IMR-90 (cell line): Measurements from ENCODE around the gene ARMH3.

ENCODE experiments used
- MXI1 ChIP-seq: IDR thresholded peaks from 2 replicates; pipeline ENCODE4 v1.6.1; 2012; ENCODE audit warnings: low read depth, mild to moderate bottlenecking, low read length, moderate library complexity, borderline replicate concordance
- POLR2A ChIP-seq: IDR thresholded peaks from 2 replicates; pipeline ENCODE4 v1.6.1; 2012; ENCODE audit warnings: mild to moderate bottlenecking, low read depth, low read length
- SMC3 ChIP-seq: fragments of 150-350 bp; IDR thresholded peaks from 2 replicates; pipeline ENCODE4 v1.6.1; 2016; ENCODE audit warnings: low read depth, mild to moderate bottlenecking, antibody characterized with exemption, low read length, moderate library complexity
- TF ChIP-seq, protein P1 (sequence below): conservative IDR thresholded peaks from 2 replicates; pipeline ENCODE4 v1.5.1; 2012; ENCODE audit warnings: mild to moderate bottlenecking, low read depth, low read length, improper control_type of control experiment

DNA sequence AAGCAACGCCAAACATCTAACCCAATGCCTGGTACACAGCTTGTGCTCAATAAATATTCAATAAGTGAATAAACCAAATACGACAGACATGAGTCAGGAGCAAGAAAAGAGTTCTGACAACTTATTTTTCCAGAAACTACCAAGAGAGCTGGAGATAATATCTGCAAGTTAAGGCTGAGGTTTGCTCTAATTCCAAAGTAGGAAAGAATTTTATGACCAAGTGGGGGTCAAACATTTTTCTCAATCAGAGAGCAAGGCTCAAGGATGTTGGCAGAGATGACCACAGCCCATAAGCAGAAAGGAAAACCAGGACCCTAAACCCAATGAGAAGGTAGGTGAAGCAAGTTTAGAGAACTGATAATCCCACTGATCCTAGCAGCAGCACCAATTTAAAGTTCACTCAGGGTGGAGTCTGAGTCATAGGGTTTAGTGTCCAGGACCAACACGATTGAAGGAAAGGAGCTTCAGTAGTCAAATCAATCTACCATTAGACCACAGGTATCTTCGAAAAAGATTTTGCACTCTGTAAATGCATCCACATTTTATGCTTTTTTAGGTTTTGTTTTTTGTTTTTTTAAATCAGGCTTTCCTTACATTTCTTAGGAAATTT is 163.1 kb downstream of the ARMH3 start:
- TF ChIP-seq MXI1 (no peak), SMC3 (no peak), POLR2A (no peak)
- TF ChIP-seq, protein P1, sequence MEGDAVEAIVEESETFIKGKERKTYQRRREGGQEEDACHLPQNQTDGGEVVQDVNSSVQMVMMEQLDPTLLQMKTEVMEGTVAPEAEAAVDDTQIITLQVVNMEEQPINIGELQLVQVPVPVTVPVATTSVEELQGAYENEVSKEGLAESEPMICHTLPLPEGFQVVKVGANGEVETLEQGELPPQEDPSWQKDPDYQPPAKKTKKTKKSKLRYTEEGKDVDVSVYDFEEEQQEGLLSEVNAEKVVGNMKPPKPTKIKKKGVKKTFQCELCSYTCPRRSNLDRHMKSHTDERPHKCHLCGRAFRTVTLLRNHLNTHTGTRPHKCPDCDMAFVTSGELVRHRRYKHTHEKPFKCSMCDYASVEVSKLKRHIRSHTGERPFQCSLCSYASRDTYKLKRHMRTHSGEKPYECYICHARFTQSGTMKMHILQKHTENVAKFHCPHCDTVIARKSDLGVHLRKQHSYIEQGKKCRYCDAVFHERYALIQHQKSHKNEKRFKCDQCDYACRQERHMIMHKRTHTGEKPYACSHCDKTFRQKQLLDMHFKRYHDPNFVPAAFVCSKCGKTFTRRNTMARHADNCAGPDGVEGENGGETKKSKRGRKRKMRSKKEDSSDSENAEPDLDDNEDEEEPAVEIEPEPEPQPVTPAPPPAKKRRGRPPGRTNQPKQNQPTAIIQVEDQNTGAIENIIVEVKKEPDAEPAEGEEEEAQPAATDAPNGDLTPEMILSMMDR = no peak
